HL-60 (cell line): Measurements from ENCODE around the gene COPZ1.

Experiments
- DNase-seq, 2 experiments: peaks; one replicate each; pipeline ENCODE4 v3.0.0-alpha.2; 2010 to 2020; ENCODE audit warnings: low read depth in 1 of 2, low spot score in 1 of 2
- H3K27ac ChIP-seq: fragments of 250-450 bp; sonication (Bioruptor Pico); replicated peaks from 2 replicates; pipeline ENCODE4 v1.5.1; 2020; ENCODE audit warnings: mild to moderate bottlenecking, moderate library complexity
- H3K27me3 ChIP-seq: fragments of 250-450 bp; sonication (Bioruptor Pico); 2 replicates; pipeline ENCODE4 v1.5.1; 2021; ENCODE audit warnings: mild to moderate bottlenecking, moderate library complexity; ENCODE audit not compliant: insufficient read depth, poor library complexity, severe bottlenecking
- H3K4me3 ChIP-seq: replicated peaks from 2 replicates; pipeline ENCODE4 v1.5.1; 2011; ENCODE audit warnings: mild to moderate bottlenecking, control low read depth, low read length; ENCODE audit not compliant: insufficient read depth
- CTCF ChIP-seq: IDR thresholded peaks from one replicate; pipeline ENCODE4 v1.5.1; 2011; ENCODE audit warnings: low read length, control low read depth, inconsistent platforms; ENCODE audit not compliant: insufficient read depth
- GABPA ChIP-seq: IDR thresholded peaks from 2 replicates; pipeline ENCODE4 v1.6.1; 2012; ENCODE audit warnings: low read depth
- POLR2AphosphoS5 ChIP-seq: IDR thresholded peaks from 2 replicates; pipeline ENCODE4 v1.6.1; 2012; ENCODE audit warnings: low read depth
- REST ChIP-seq: IDR thresholded peaks from 2 replicates; pipeline ENCODE4 v1.6.1; 2012; ENCODE audit warnings: low read depth; ENCODE audit not compliant: insufficient replicate concordance
- SPI1 ChIP-seq: IDR thresholded peaks from 2 replicates; pipeline ENCODE4 v1.6.1; 2012; ENCODE audit warnings: low read depth, mild to moderate bottlenecking, borderline replicate concordance

Gene COPZ1

DNA sequence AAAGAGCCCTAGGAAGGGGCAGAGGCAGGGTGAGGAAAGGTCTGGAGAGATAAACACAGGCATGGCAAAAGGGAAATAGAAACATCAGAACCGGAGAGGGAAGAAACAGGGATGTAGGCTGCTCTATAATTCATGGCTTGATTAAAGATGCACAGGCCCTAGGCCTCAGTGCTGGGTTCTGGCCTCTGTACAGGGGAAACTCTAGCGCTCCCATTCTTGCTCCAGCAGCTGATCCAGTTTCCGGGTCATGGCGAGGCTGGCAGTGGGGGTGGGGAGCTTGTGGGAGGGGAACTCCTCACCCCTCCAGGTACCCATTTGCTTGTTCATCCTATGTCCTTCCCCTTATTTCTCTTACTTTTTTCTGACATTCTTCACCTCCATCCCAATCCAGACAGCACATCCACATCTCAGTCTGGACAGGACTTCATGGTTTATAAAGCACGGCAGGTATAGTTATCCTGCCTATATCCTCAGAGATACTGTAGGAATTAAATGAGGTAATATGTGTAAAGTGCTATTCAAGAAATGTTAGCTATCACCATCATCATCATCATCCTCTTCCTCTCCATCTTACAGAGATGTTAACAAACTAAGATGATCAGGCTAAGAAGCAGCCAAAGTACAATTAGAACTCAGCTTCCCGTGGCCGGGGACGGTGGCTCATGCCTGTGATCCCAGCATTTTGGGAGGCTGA lies 47.3 kb downstream of the COPZ1 start:
- Histone ChIP-seq H3K4me3 (no peak overlapping the region), H3K27ac (no peak overlapping the region), H3K27me3 (no peaks in the 10 kb centered on the region)
- TF ChIP-seq SPI1 (no peak), GABPA (no peak), REST (no peak), POLR2AphosphoS5 (no peak), CTCF (no peak)
- DNase-seq = no peak

- H3K27ac ChIP-seq = no peak overlapping the region
- no peak for DNase-seq
- H3K4me3 ChIP-seq = no peak overlapping the region
- H3K27me3 ChIP-seq = no peaks in the 10 kb centered on the region
- no peak for TF ChIP-seq POLR2AphosphoS5
These were observed 49.0 kb downstream of the COPZ1 start for GRCh38 chr12:54373649-54374561.

DNA sequence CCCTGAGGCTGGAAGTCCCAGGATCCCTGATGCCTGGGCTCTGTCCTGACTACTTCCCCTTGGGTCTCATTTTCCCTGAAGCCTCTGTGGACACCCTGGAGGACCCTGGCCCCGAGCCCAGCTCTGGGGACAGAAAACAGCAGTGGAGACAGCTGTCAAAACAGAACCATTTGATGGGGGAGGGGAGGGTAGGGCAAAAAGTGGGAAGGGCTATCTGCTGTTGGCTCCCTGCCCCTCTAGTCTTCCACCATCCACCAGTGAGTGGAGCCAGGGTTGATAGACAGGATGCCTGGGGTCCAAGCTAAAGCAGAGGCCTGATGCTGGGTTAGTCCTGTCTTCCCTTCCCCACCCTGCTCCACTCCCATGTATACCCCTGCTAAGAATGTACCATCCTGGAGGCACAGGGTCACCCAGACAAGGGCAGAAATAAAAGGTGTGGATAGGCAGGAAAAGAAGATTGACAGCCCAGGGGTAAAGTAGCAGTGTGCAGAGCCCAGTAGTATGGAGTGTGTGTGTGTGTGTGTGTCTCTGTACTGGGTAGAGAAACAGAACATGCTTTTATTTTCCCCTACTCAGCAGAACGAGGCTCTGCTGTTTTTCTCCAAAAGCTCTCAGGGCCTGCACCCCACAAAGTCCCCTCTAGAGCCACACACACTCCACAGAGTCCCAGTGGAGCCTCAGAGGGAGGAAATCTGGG lies 49.8 kb downstream of the COPZ1 start:
- no peak overlapping the region for H3K4me3 ChIP-seq
- no peaks in the 10 kb centered on the region for H3K27me3 ChIP-seq
- DNase-seq = no peak
- no peak overlapping the region for H3K27ac ChIP-seq
- TF ChIP-seq SPI1 (no peak), CTCF (no peak), POLR2AphosphoS5 (no peak), GABPA (no peak), REST (no peak)

- no peak for DNase-seq
- H3K27me3 ChIP-seq = no peaks in the 10 kb centered on the region
- no peak overlapping the region for H3K4me3 ChIP-seq
- H3K27ac ChIP-seq = no peak overlapping the region
- no peak for TF ChIP-seq REST
- TF ChIP-seq SPI1 = no peak
- no peak for TF ChIP-seq GABPA
- TF ChIP-seq CTCF = no peak
- TF ChIP-seq POLR2AphosphoS5 = no peak
These were observed 50.3 kb downstream of the COPZ1 start for GRCh38 chr12:54375259-54375579.
